Measurements from ENCODE around the gene PEX19.

Gene PEX19

GRCh38 chr1:160237558-160237957 lies 47.4 kb downstream of the PEX19 start:
- no peak for DNase-seq

- DNase-seq, result no peak
Measured at GRCh38 chr1:160236806-160237205, 48.1 kb downstream of the PEX19 start.

- no peak for DNase-seq
Measured at GRCh38 chr1:160232911-160233310, 52.0 kb downstream of the PEX19 start.

GRCh38 chr1:160228431-160228830 lies 56.5 kb downstream of the PEX19 start:
- DNase-seq, result no peak

- DNase-seq, result no peak
Measured at GRCh38 chr1:160227561-160227960, 57.4 kb downstream of the PEX19 start.

- DNase-seq, result no peak
Measured at GRCh38 chr1:160227034-160227433, 57.9 kb downstream of the PEX19 start.
